DMS153 (cell line): ENCODE measurements around the gene PCGF3.

ENCODE experiments used
- DNase-seq: peaks from one replicate; lab custom pipeline; 2025; lab: John Stamatoyannopoulos, UW

Gene PCGF3

GRCh38 chr4:784401-785331, 79.0 kb downstream of the PCGF3 start:
- no peak for DNase-seq

DNA sequence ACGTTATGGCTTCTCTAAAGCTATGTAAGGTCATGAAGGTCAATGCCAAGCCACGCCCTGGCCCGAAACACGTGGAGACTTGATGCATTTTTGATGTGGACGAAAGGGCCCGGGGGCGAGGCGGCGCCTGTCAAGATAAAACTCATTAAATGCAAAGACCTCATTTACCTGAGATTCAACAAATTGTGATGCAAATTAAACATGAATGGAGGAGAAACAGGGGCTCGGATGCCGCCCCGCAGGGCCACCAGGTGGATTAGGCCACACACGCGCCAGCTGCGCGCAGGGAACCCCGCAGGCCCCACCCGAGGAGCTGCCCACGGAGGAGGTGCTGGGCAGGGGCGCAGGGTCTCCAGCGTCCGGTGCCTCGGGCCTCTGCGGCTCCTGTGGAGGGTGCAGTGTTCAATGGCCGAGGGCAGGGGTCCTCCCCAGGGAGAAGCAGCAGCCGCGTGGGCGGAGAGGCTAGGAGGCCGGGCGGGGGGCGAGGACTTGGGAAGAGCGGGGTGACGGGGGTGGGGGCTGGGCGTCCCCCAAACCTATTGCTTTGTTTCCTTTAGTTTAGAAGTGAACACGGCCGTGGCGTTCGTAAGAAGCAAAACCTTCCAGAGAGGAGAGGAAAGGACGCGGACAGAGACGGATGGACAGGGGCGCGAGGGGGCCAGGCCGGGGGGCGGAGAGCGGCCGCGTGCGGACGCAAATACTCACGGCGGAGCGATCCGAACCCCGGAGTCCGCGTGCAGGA, 79.9 kb downstream of the PCGF3 start:
- DNase-seq = no peak

- DNase-seq = no peak
Measured at GRCh38 chr4:786074-786741, 80.6 kb downstream of the PCGF3 start.

DNA sequence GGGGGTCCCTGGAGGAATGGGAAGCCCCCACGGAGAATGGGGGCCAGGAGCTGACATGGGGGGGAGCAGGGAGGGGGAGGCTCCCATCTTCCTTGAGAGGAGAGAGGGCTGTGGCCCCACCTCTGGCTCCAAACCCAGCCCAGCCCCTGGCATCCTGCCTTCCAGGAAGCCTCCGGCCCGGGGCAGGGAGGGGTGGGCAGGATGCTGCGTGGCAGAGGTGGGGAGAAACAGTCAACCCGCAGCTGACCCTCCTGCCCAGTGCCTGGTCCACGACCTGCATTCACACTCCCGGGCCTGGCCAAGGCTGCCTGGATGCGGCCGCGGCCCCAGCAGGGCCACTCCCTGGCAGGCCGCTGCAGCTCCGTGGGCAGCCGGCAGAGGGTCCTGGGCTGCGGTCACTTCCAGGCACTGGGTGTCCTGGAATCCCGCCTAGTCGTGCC, 81.2 kb downstream of the PCGF3 start:
- no peak for DNase-seq

DNA sequence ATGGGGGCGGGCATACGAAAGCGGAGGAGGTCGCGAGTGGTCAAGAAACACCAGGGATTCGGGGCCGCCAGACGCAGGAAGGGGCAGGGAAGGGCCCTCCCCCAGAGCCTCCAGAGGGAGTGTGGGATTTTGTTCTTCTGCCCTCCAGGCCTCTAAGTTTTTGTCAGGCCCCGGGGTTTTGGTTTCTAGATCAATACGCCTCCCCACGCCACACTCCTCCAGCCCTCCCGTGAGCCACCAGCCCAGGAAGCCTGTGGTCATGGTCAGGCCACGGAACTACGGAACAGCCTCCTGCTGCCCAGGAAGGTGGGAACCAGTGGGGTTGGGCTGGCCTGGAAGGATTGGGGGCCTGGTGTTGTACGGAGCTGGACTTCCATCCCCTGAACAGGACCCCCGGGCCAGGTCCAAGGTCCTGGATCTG, 81.9 kb downstream of the PCGF3 start:
- no peak for DNase-seq

- DNase-seq = no peak
Measured at GRCh38 chr4:788006-788635, 82.5 kb downstream of the PCGF3 start.

DNA sequence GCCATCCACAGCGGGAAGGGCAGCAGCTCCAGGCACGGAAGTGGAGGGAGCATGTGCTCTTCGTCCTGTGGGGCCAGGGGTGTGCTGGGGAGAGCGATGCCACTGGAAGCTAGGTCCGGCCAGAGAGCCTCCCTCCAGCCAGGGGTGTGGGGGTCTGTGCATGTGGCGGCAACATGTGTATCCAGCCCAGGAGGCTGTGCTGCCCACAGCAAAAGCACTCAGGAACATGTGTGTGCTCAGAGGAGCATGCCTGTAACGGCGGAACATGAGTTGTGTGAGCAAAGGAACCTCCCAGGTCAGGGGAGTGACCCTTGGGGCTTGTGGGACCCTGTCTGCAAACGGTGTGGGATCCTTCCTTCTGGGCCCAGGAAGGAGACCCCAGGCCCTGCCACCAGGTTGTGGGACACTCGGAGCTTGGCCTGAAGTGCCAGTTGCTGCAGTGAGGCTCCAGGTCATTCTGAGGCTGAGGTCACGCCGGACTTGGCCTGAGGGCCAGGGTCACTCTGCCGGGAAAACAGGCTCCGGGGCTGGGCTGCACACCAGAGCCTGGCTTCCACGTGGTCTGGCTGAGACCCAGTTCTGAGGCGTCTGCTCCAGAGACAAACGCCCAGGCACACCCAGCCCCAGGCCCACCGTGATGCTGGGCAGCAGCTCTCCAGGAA, 83.1 kb downstream of the PCGF3 start:
- no peak for DNase-seq

GRCh38 chr4:789571-790465, 84.2 kb downstream of the PCGF3 start:
- DNase-seq = no peak

GRCh38 chr4:790466-790820, 84.8 kb downstream of the PCGF3 start:
- DNase-seq = no peak

GRCh38 chr4:791252-791897, 85.7 kb downstream of the PCGF3 start:
- no peak for DNase-seq

DNA sequence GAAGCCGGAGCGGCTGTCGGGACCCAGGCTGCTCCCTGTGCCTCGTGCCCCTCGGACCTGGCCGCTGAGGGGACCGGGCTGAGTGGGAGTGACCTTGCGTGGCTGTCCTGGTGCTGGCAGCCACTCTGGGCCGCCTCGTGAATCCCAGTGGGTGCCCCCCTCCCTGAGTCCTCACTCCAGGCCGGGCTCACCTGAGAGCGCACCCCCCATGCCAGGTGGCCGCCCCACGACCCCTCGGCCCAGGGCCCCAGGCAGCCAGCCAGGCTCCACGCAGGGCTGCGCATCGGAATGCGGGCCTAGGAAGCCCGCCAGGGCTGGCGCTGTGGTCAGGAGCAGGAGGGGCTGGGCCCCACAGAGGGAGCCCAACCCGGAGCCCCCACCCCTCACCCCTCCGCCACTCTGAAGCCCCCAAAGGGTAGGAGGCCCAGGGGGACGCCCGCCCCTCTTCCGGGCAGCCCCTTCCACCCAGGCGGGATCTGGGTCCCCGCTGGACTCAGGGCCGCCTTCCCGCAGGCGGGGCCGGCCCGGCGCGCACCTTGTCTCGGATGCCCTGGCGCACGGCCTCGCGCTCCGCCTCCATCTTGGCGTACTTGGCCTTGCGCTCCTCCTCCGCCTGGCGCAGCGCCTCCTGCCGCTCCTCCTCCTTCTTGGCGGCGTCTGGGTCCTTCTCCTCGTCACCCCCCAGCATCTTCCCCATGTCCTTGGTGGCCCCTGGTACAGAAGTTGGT, 86.4 kb downstream of the PCGF3 start:
- no peak for DNase-seq

GRCh38 chr4:792626-793092, 87.0 kb downstream of the PCGF3 start:
- DNase-seq = no peak

DNA sequence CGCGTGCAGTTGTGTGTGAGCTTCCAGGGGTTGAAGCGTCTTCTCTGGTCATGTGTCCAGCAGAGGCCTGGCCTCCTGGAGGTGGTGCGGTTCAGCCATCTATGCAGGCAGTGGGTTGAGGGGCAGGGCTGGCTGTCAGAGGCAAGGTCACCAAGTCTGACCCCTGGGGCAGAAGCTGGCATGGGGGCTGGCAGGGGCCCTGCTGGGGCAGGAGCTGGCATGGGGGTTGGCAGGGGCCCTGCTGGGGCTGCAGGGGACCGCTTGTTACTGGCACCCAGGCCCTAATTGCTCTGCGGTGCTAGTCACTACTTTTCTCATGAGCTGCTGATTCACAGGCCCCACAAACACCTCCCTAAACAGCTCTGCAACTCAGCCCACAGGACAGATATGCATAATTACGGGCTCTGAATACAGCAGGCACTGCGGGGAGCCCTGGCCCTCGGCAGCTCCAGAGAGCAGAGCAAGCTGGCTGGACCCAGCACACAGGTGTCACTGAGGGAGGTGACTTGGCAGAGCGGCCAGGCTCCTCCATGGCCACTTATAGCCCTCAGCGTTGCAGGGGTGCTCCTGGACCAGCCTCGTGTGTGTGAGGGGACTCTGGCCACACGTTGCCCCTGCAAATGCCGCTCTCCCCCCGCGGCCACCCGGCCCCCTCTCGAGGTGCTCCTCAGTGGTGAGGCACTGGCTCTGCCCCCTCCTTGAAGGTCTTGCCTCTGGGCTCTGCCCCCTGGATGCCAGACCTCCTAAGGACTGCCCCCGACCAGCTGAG, 87.6 kb downstream of the PCGF3 start:
- no peak for DNase-seq

DNA sequence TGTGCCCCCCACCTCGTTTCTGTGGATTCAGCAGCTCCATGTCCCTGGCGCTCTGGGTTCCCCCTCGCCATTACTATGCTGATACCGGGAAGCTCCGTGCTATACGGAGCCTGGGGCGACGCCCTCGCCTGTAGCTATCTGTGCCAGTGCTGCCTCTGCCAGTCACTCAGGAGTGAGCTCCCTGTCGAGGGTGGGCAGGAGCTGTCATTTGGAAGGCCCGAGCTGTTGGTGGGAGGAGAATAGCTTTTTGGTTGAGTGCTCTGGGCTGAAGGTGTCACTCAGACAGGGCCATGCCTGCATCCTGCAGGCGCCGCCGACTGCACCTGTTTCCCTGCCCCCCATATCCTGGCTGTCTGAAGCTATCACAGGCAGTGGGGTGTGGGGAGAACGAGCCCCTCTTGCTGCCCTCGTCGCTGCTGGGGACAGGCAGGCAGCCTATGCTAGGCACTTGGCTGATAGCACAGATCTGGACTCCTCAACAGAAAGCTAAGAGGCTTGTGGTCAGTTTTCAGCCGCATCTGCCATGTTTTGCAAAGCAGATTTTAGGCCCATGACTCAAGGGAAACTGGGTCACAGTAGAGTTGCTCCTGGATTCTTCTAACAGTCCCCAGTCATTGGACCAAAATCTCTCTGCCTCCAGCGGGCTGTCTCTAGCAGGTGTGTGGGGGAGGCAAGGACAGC, 88.4 kb downstream of the PCGF3 start:
- DNase-seq = no peak

DNA sequence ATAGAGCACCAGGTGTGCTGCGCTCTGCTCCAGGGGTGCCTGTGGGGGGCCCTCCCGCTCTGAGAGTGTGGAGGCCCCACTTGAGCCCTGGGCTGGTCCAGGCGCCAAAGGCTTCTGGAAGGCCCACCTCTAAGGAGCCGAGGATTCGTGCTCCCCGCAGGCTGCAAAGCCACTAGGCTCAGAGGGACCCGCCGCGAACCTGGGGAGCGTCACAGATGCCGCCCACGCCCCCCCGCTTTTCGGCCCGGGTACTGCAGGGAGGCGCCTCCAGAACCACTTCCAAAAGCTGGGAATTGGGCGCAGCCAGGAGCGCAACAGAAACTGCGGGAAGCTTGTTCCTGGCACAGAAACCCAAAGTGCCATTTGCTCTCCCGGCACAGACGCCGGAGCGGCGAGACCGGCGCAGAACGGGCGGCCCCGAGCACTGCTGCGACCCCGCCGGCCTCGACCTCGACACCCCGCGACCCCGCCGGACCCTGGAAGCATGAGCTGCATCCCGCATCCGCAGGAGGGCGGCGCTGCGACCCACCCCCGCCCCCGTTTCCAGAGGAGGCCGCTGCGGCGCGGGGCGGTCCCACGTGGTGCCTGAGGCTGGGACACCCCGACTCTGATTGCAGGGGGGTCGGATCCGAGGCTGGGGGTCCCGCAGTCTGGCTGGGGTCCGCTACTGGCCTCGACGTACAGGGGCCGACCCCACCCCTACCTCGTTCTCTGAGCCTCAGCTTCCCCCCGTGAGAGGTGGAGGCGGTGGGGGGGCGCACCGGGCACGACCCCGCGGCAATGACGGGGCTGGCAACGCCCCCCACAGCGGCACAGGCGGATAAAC, 89.5 kb downstream of the PCGF3 start:
- DNase-seq = no peak

DNA sequence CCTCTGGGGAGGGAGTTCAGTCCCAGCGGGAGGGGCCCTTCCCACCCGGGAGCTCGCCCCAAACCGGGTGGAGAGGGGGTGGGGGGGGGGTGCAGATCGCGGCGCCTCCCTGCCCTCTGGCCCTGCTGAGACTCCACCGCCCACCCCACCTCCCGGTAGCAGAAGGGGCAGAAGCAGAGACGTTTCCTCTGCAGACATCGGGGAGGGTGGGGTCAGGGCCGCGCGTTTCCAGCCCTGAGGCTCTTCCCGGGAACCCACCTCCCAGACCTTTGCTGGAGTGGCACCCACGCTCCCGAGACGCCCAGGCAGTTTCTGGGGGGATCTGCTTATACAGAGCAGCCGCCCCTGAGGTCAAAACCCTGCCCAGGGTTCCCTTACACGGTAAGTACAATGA, 90.1 kb downstream of the PCGF3 start:
- DNase-seq = no peak

- DNase-seq = no peak
Measured at GRCh38 chr4:796206-796605, 90.6 kb downstream of the PCGF3 start.
